ENCODE measurements around the gene TBCEL. TPM values are rescaled to one million over a fixed set of nuclear protein-coding genes. Genes with fewer than 3 reads are reported as not detected.

TBCEL gene
- total RNA-seq, 2 experiments from 2014 or later: 6.8 to 7.2 TPM

DNA sequence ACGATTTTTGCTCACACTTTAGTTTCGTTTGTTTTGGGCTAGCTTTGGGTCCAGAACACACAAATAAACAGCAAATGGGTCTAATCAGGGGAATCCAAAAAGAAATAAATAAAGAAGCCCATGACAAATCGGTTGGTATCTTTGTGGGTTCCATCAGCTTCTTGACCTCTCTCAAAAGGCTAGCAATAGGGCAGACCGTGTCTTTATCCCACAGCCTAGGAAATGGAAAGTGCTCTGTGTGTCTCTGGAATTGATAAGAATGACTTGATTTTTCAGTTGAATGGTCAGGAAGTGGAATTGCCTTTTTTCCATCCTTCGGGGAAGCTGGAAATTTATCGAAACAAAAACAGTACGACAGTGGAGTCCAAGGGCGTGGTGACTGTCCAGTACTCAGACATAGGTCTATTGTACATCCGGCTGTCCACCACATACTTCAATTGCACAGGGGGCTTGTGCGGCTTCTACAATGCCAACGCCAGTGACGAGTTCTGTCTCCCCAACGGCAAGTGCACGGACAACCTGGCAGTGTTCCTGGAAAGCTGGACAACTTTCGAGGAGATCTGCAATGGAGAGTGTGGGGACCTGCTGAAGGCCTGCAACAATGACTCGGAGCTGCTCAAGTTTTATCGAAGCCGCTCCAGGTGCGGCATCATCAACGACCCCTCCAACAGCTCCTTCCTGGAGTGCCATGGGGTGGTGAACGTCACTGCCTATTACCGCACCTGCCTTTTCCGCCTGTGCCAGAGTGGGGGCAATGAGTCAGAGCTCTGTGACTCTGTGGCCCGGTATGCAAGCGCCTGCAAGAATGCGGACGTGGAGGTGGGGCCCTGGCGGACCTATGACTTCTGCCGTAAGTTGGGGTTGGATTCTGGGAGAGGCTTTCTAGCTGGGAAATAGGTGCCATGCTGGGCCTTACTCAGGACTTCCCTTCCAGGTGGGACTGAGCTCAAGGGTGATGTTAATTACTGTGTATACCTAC, 105.7 kb downstream of the TBCEL start:
- ATAC-seq (no peak), DNase-seq (no peak)
- ChIA-PET CTCF (interaction anchor here (1.2 to 1.3 kb wide), 2 partner anchors 9 to 65 kb away, joined by 3 read pairs; no protein-coding TSS in a partner anchor), POLR2A (no interaction called here)
- Mint-ChIP-seq H3K36me3 (ENCODE audit: low read depth) (no peaks in the 10 kb centered on the region), H3K27ac (no peak overlapping the region), H3K4me1 (ENCODE audit: low read depth) (no peaks in the 10 kb centered on the region), H3K27me3 (no peaks in the 10 kb centered on the region), H3K4me3 (no peak overlapping the region), H3K9me3 (no peaks in the 10 kb centered on the region)
- TF ChIP-seq, protein P1, sequence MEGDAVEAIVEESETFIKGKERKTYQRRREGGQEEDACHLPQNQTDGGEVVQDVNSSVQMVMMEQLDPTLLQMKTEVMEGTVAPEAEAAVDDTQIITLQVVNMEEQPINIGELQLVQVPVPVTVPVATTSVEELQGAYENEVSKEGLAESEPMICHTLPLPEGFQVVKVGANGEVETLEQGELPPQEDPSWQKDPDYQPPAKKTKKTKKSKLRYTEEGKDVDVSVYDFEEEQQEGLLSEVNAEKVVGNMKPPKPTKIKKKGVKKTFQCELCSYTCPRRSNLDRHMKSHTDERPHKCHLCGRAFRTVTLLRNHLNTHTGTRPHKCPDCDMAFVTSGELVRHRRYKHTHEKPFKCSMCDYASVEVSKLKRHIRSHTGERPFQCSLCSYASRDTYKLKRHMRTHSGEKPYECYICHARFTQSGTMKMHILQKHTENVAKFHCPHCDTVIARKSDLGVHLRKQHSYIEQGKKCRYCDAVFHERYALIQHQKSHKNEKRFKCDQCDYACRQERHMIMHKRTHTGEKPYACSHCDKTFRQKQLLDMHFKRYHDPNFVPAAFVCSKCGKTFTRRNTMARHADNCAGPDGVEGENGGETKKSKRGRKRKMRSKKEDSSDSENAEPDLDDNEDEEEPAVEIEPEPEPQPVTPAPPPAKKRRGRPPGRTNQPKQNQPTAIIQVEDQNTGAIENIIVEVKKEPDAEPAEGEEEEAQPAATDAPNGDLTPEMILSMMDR (IDR thresholded peaks at IDR 0.05): no peak
- intact Hi-C loops (cut with micrococcal nuclease): no loop called here

DNA sequence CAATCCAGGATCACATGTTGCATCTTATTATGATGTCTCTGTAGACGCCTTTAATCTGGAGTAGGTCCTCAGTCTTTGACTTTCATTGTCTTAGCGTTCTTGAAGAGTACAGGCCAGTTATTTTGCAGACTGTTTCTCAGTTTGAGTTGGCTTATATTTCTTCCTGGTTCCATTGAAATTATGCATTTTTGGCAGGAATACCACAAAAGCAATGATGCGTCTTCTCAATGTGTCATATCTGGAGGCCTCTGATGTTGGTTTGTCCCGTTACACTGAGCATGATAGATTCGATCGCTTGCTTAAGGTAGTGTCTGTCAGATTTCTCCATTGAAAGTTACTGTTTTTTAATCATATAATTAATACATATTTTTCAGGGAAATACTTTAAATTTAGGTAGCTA, 107.8 kb downstream of the TBCEL start:
- POLR2A ChIA-PET: no interaction called here
- ATAC-seq: no peak
- intact Hi-C loops (cut with micrococcal nuclease): no loop called here
- Mint-ChIP-seq H3K4me3 (no peak overlapping the region), H3K9me3 (no peaks in the 10 kb centered on the region), H3K27me3 (no peaks in the 10 kb centered on the region), H3K27ac (no peak overlapping the region), H3K4me1 (ENCODE audit: low read depth) (no peaks in the 10 kb centered on the region), H3K36me3 (ENCODE audit: low read depth) (no peaks in the 10 kb centered on the region)
- no peak for DNase-seq
- CTCF ChIA-PET: no interaction called here
- TF ChIP-seq, protein P1 (IDR thresholded peaks at IDR 0.05): no peak

DNA sequence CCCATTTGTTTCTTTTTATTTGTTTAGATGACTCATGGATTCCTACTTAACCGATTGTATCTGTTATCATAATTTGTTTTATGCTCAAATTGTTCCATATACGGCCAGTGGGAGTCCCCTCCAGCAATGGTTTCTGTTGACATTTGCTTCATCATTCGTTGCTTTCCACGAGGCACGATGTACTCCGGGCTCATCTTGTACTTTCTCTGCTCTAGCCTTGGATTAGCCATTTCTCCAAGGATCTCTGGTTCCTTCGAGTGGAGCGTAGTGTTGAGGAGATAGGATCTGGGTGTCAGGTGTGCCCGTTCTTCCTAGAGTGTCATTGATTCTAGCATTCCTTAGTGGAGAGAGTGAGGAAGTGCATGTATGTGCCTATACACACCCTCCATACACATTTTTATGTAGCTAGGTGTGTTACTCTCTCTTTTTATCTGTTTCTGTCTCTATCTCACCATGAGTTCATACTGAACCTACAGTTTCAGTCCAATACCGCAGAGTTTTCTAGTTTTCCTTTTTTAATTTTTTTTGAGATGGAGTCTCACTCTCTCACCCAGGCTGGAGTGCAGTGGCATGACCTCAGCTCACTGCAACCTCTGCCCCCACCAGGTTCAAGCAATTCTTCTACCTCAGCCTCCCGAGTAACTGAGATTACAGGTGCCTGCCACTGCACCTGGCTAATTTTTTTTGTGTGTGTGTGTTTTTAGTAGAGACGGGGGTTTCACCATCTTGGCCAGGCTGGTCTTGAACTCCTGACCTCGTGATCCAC, 108.5 kb downstream of the TBCEL start:
- CTCF ChIA-PET: no interaction called here

DNA sequence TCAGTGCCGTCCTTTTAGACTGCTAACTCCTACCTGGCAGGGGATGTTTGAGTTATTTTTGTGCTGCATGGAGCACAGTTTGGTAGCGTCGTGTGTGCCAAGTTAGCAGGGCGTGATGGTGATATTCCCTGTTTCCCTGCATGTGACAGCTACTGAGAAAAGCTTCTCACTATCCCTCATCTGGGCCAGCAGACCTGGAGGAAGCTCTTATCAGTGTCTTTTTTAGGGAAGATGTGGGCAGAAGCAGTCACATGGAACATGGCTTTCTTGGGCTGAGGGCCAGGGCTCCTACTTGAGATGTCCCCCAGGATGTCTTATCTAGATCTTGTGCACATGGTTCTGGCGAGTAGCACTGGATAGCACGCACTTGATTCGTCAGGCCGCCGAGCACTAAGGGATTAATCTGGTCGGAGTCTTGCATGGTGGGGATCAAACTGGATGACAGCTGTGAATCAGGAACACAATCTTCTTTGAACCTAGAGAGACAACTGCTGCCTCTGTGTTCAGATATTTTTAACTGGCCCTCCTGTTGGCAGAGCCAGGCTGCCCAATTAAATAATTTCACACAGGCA, 110.9 kb downstream of the TBCEL start:
- Mint-ChIP-seq H3K9me3 (no peaks in the 10 kb centered on the region), H3K27ac (no peak overlapping the region), H3K27me3 (no peaks in the 10 kb centered on the region), H3K4me1 (ENCODE audit: low read depth) (no peaks in the 10 kb centered on the region), H3K4me3 (no peak overlapping the region), H3K36me3 (ENCODE audit: low read depth) (no peaks in the 10 kb centered on the region)
- intact Hi-C loops (cut with micrococcal nuclease): no loop called here
- DNase-seq (no peak), ATAC-seq (no peak)
- CTCF ChIA-PET: interaction anchor here (2.1 kb wide), 1 partner anchor 60 kb away, joined by 9 read pairs; no protein-coding TSS in a partner anchor
- POLR2A ChIA-PET: no interaction called here
- TF ChIP-seq, protein P1 (IDR thresholded peaks at IDR 0.05): no peak

More for the DNA sequence above, 108.5 kb downstream of the TBCEL start:
- Mint-ChIP-seq H3K4me3 (no peak overlapping the region), H3K27ac (no peak overlapping the region), H3K9me3 (no peaks in the 10 kb centered on the region), H3K27me3 (no peaks in the 10 kb centered on the region), H3K36me3 (ENCODE audit: low read depth) (no peaks in the 10 kb centered on the region), H3K4me1 (ENCODE audit: low read depth) (no peaks in the 10 kb centered on the region)
- ATAC-seq: no peak
- POLR2A ChIA-PET: no interaction called here
- TF ChIP-seq, protein P1 (IDR thresholded peaks at IDR 0.05): no peak
- intact Hi-C loops (cut with micrococcal nuclease): no loop called here
- DNase-seq: no peak

Data from activated CD8-positive, alpha-beta T cell treated with anti-CD3 and anti-CD28 coated beads for 36 hours (primary cell).